Left hindlimb (tissue), 1 donor: ENCODE measurements around the gene KCNC3.

ENCODE experiments used
- DNase-seq: peaks from one replicate; pipeline ENCODE4 v3.0.0-alpha.2; 2018

Gene KCNC3

GRCh38 chr19:50329146-50329925 lies at the start of gene KCNC3:
Gene KCNC3 (minus strand): TSS chr19:50329377. CDS start chr19:50329082, 295 bp downstream.
- DNase-seq = peak; percentile 99

- DNase-seq = no peak
These were observed 49.7 kb upstream of the KCNC3 start for GRCh38 chr19:50378863-50379236.

- no peak for DNase-seq
These were observed 49.1 kb upstream of the KCNC3 start for GRCh38 chr19:50378169-50378862.

GRCh38 chr19:50377517-50377916 lies 48.3 kb upstream of the KCNC3 start:
- no peak for DNase-seq

- no peak for DNase-seq
These were observed 47.9 kb upstream of the KCNC3 start for GRCh38 chr19:50377051-50377461.

- DNase-seq = peak; percentile 96
These were observed 47.2 kb upstream of the KCNC3 start, which contains the start of gene NR1H2 for GRCh38 chr19:50376166-50377050. Gene NR1H2 (plus strand): TSS chr19:50376457. CDS start chr19:50377606, 1,149 bp downstream.

- DNase-seq = no peak
These were observed 42.8 kb upstream of the KCNC3 start for GRCh38 chr19:50371914-50372475.

GRCh38 chr19:50368649-50369570 lies 39.7 kb upstream of the KCNC3 start:
- peak; percentile 85 for DNase-seq

GRCh38 chr19:50365434-50366306 lies 36.5 kb upstream of the KCNC3 start, which contains the start of gene NAPSA:
Gene NAPSA (minus strand): TSS chr19:50365639. CDS start chr19:50365621, 18 bp downstream.
- DNase-seq = no peak

GRCh38 chr19:50362656-50363424 lies 33.7 kb upstream of the KCNC3 start:
- DNase-seq = no peak

- DNase-seq = no peak
These were observed 32.8 kb upstream of the KCNC3 start for GRCh38 chr19:50362030-50362412.

GRCh38 chr19:50361290-50362029 lies 32.3 kb upstream of the KCNC3 start:
- no peak for DNase-seq

GRCh38 chr19:50359328-50359818 lies 30.2 kb upstream of the KCNC3 start:
- no peak for DNase-seq

GRCh38 chr19:50358483-50359327 lies 29.5 kb upstream of the KCNC3 start:
- peak; percentile 76 for DNase-seq

GRCh38 chr19:50357178-50358100 lies 28.3 kb upstream of the KCNC3 start:
- DNase-seq = peak; percentile 72

- no peak for DNase-seq
These were observed 27.6 kb upstream of the KCNC3 start for GRCh38 chr19:50356691-50357177.
